ENCODE measurements around the gene LACTBL1.

LACTBL1 gene

GRCh38 chr1:22908880-22909426 is 63.7 kb downstream of the LACTBL1 start:
- no peak for DNase-seq

DNA sequence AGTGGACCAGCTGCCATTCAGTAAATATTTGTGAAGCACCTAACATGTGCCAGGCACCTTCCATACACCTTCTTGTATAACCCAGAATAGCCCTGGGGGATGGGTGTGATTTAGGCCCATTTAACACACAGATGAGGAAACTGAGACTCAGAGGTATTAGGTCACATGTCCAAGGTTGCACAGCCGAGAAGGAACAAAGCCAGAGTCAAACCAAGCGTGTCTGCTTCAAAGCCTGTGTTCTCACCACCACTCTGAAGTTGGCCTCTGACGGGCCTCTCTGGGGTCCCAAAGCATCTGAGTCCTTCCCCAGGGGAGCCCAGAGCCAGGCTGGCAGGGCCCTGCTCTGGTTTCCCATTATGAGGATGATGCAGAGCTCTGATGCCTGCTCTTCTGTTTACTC is 65.1 kb downstream of the LACTBL1 start:
- no peak for DNase-seq

- no peak for DNase-seq
Observed at GRCh38 chr1:22906968-22907367, 65.7 kb downstream of the LACTBL1 start.

DNA sequence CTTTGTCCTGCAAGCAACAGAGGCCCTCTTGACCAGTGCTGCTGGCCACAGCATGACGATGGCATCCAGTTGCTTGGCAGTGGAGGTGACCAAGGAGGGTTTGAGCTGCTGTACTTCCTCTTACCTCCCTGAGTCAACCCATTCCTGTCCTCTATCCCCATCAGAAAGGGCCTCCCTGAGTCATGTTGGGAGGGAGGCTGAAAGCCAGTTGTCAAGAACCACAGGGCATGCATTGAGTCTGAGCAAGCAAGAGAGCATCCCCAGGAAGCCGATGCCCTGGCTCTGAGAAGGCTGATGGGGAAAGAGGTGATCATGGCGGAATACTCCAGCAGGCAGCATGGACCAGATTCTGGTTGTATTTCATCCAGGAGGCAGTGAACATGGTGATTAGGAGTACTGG is 69.6 kb downstream of the LACTBL1 start:
- no peak for DNase-seq

Data from cortex of kidney (tissue), 1 donor.